K562 (cell line): Measurements from ENCODE around the gene SLC30A7. TPM values are rescaled to one million over a fixed set of nuclear protein-coding genes. Genes with fewer than 3 reads are reported as not detected.

Experiments used
- ATAC-seq: fragments of 200-7000 bp; cut with Tn5 transposase; 3 replicates; pipeline ENCODE4 v1.9.1; 2020; ENCODE audit warnings: moderate library complexity
- BruUV-seq: library from RNA; stranded (reverse); fragments of 400-500 nt; replicated peaks from 2 replicates; lab custom pipeline; 2021; lab: Mats Ljungman, UMichigan
- CTCF ChIA-PET: fragments of 300-600 bp; formaldehyde crosslinking; extraction: SDS; loops from one replicate; lab custom pipeline; 2021; ENCODE audit warnings: low intra/inter-chr PET ratio; lab: Yijun Ruan, JAX
- POLR2A ChIA-PET: fragments of 300-600, 350-650 bp; sonication (Branson Sonifier 250); formaldehyde crosslinking; extraction: SDS; loops from one replicate; lab custom pipeline; 2021; ENCODE audit warnings: antibody characterized with exemption, inconsistent platforms; lab: Yijun Ruan, JAX
- DNase-seq, 4 experiments: peaks; one replicate each; pipeline versions ENCODE4 v3.0.0 to v3.0.0-alpha.2; 2011 to 2018; ENCODE audit warnings: low spot score in 3 of 4, mixed read lengths in 3 of 4; ENCODE audit errors: extremely low read depth in 1 of 4
- FAIRE-seq: peaks from 2 replicates; lab custom pipeline; 2011; peaks lifted over from hg19 to GRCh38; lab: Jason Lieb, UNC
- H2AFZ ChIP-seq: 2 replicates; pipeline ENCODE4 v1.6.0; 2011; ENCODE audit warnings: low read depth, low read length, control low read depth, inconsistent platforms
- H3K27ac ChIP-seq: fragments of 200-600 bp; 3 replicates; pipeline ENCODE4 v1.8.0; 2011; ENCODE audit warnings: low read depth, mild to moderate bottlenecking, control low read depth, inconsistent platforms, low read length, moderate library complexity, mixed read lengths; ENCODE audit errors: extremely low read depth
- H3K27me3 ChIP-seq, 2 experiments: fragments of 300-600 bp in 1 of 2; 2 replicates in 1 of 2; 3 replicates in 1 of 2; pipeline versions ENCODE4 v1.6.0 to v1.8.0; 2011; ENCODE audit warnings: inconsistent platforms in 2 of 2, low read length in 2 of 2, mild to moderate bottlenecking in 1 of 2, mixed read lengths in 1 of 2, moderate library complexity in 1 of 2; ENCODE audit not compliant: control insufficient read depth in 2 of 2, insufficient read depth in 2 of 2
- H3K36me3 ChIP-seq: fragments of 300-600 bp; 3 replicates; pipeline ENCODE4 v1.8.0; 2011; ENCODE audit warnings: mild to moderate bottlenecking, low read length, inconsistent platforms; ENCODE audit not compliant: control insufficient read depth, insufficient read depth
- H3K4me1 ChIP-seq, 2 experiments: fragments of 200-600 bp in 1 of 2; replicated peaks in 1 of 2; 2 replicates in 1 of 2; 3 replicates in 1 of 2; pipeline versions ENCODE4 v1.5.1 to v1.8.0; 2011; ENCODE audit warnings: inconsistent platforms in 2 of 2, low read length in 2 of 2, mild to moderate bottlenecking in 1 of 2, mixed read lengths in 1 of 2, moderate library complexity in 1 of 2; ENCODE audit not compliant: control insufficient read depth in 2 of 2, insufficient read depth in 2 of 2
- H3K4me2 ChIP-seq: 2 replicates; pipeline ENCODE4 v1.6.1; 2011; ENCODE audit warnings: low read length, control low read depth, inconsistent platforms, mixed read lengths; ENCODE audit not compliant: insufficient read depth
- H3K4me3 ChIP-seq: fragments of 200-600 bp; sonication (generic), shearing (Covaris generic); 2 replicates; pipeline ENCODE4 v1.5.1; 2016; ENCODE audit warnings: control low read depth, inconsistent platforms
- H3K79me2 ChIP-seq: fragments of 200-600 bp; 3 replicates; pipeline ENCODE4 v1.8.0; 2011; ENCODE audit warnings: low read length, inconsistent platforms; ENCODE audit not compliant: control insufficient read depth, insufficient read depth
- H3K9ac ChIP-seq, 2 experiments: 2 replicates each; pipeline versions ENCODE4 v1.6.0 to v1.6.1; 2011; ENCODE audit warnings: low read depth in 2 of 2, low read length in 2 of 2, control low read depth in 1 of 2, inconsistent platforms in 1 of 2, mild to moderate bottlenecking in 1 of 2, mixed read lengths in 1 of 2; ENCODE audit not compliant: insufficient read depth in 1 of 2
- H3K9me1 ChIP-seq: one replicate; pipeline ENCODE4 v1.6.0; 2011; ENCODE audit warnings: inconsistent platforms, mild to moderate bottlenecking, low read length, moderate library complexity; ENCODE audit not compliant: control insufficient read depth, insufficient read depth
- H3K9me3 ChIP-seq: replicated peaks from 2 replicates; pipeline ENCODE4 v1.5.1; 2011; ENCODE audit warnings: low read depth, low read length, inconsistent platforms; ENCODE audit not compliant: control insufficient read depth, insufficient read depth
- H4K20me1 ChIP-seq: replicated peaks from 2 replicates; pipeline ENCODE4 v1.6.1; 2011; ENCODE audit warnings: low read length, inconsistent platforms, mixed read lengths; ENCODE audit not compliant: control insufficient read depth, insufficient read depth
- CBX8 ChIP-seq: fragments of 200-600 bp; sonication (generic); IDR thresholded peaks from 2 replicates; pipeline ENCODE4 v1.6.1; 2012; ENCODE audit warnings: borderline replicate concordance, mixed run types, low read depth, mild to moderate bottlenecking, moderate library complexity, mixed read lengths, low read length, control low read depth, inconsistent platforms; ENCODE audit not compliant: poor library complexity, severe bottlenecking; ENCODE audit errors: extremely low read depth
- CSDE1 ChIP-seq, 2 experiments: fragments of 450-650 bp; IDR thresholded peaks; 2 replicates each; pipeline ENCODE4 v1.6.1; 2016; ENCODE audit warnings: mild to moderate bottlenecking in 1 of 2
- KLF6 ChIP-seq: fragments of 250-450 bp; sonication (Bioruptor Pico); IDR thresholded peaks from 2 replicates; pipeline ENCODE4 v1.4.0; 2020; ENCODE audit warnings: mild to moderate bottlenecking, moderate library complexity, borderline replicate concordance
- NFIX ChIP-seq: fragments of 250-450 bp; sonication (Bioruptor Pico); IDR thresholded peaks from 2 replicates; pipeline ENCODE4 v1.4.0; 2020; ENCODE audit warnings: low read depth, mild to moderate bottlenecking, moderate library complexity
- NONO ChIP-seq, 2 experiments: fragments of 200-400 bp in 1 of 2; fragments of 450-650 bp in 1 of 2; formaldehyde crosslinking in 1 of 2; IDR thresholded peaks; 2 replicates each; pipeline ENCODE4 v1.6.1; 2017; ENCODE audit warnings: low read depth in 2 of 2, mild to moderate bottlenecking in 2 of 2, moderate library complexity in 2 of 2, low read length in 1 of 2
- SNIP1 ChIP-seq: fragments of 450-650 bp; IDR thresholded peaks from 2 replicates; pipeline ENCODE4 v1.7.1; 2017; ENCODE audit warnings: low read depth, mild to moderate bottlenecking
- ZBTB5 ChIP-seq: fragments of 450-650 bp; IDR thresholded peaks from 2 replicates; pipeline ENCODE4 v1.6.1; 2017; ENCODE audit warnings: antibody characterized with exemption
- ZNF395 ChIP-seq: fragments of 200-800 bp; sonication (Bioruptor generic); IDR thresholded peaks from 2 replicates; pipeline ENCODE4 v1.6.1; 2017; ENCODE audit warnings: missing genetic modification characterization, missing compliant biosample characterization
- WGBS: fragments of 100-300 bp; shearing (Covaris generic); methylation state at CpG from one replicate; pipeline ENCODE4 v1.1.6; 2016; ENCODE audit warnings: low coverage, mixed read lengths; ENCODE audit not compliant: insufficient coverage; ENCODE audit errors: missing lambda C conversion rate; 5-methylcytosine and 5-hydroxymethylcytosine counted together
- in situ Hi-C: fragments of 300-500 bp; cut with MboI; formaldehyde crosslinking; loops from 4 replicates; pipeline ENCODE4 v1.15.0; 2018; ENCODE audit warnings: inconsistent platforms, mixed read lengths
- intact Hi-C: fragments of 100-400 bp; cut with micrococcal nuclease; formaldehyde crosslinking; loops from 2 replicates; pipeline ENCODE4 v1.14.2; 2022
- polyA plus RNA-seq, 8 experiments: library from polyadenylated mRNA; depleted of rRNA in 4 of 8; stranded (reverse) in 5 of 8; unstranded in 3 of 8; fragments of >200 nt; fragmentation: Nextera tagmentation in 2 of 8; fragmentation: Illumina TruSeq in 1 of 8; extraction: Ambion mirVana in 2 of 8; extraction: Trizol in 1 of 8; gene quantifications; 2 replicates each; pipeline versions ENCODE4 v1.2.1 to v1.2.3, GENCODE V29; 2011 to 2014; ENCODE audit warnings: inconsistent platforms in 1 of 8, missing spikeins in 1 of 8
- total RNA-seq, 7 experiments: library from RNA; depleted of rRNA in 6 of 7; stranded (reverse); fragments of >200 nt in 6 of 7; fragmentation: Illumina TruSeq in 2 of 7; extraction: Trizol in 2 of 7; gene quantifications; 2 replicates each; pipeline versions ENCODE4 v1.2.1 to v1.2.3, GENCODE V29; 2011 to 2021; ENCODE audit warnings: low replicate concordance in 1 of 7
- TF ChIP-seq, protein P1 (sequence below): sonication (generic); formaldehyde crosslinking; IDR thresholded peaks from 2 replicates; pipeline ENCODE4 v1.8.1; 2023; ENCODE audit warnings: mild to moderate bottlenecking, missing genetic modification reagents

Gene SLC30A7
- total and polyA plus RNA-seq, 9 of the 15 experiments (the other 6 are each of a cell fraction or from before 2014, with no cell fraction given): 3.5 to 17.1 (median 7.2) TPM

DNA sequence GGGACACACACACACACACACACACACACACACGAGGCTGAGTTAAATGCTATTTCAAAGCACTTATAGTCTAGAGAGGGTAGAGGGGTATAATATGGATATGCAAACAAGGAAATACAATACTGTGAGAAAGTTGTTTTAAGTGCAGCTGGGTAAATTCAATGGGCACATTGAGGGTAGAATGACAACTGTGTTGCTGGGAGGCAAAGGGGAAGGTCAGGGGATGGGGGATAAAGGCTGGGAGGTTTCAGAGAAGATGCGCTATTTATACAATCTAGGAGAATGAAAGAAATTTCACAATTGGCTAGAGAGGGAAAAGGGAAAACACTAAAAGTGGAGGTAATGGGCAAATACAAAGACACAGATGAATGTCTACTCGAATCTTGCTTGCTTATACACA is 20.7 kb upstream of the SLC30A7 start:
- intact Hi-C loops: no loop called here
- H3K27me3 ChIP-seq: no peaks in the 10 kb centered on the region
- H3K79me2 ChIP-seq: no peaks in the 10 kb centered on the region
- H3K36me3 ChIP-seq: peaks cover 15% of the 10 kb centered on the region; the same call in 1 of the 3 replicates
- DNase-seq (no peak), ATAC-seq (no peak), FAIRE-seq (no peak)
- WGBS: 68% methylated on average over 3 of the region's 3 CpGs
- no peaks in the 10 kb centered on the region for H3K9me1 ChIP-seq
- ChIA-PET POLR2A (interaction anchor here (0.6 to 1.2 kb wide), 2 partner anchors 8 to 72 kb away, joined by 3 read pairs; no protein-coding TSS in a partner anchor), CTCF (no interaction called here)
- no peaks in the 10 kb centered on the region for H3K4me1 ChIP-seq
- H3K9me3 ChIP-seq: no peaks in the 10 kb centered on the region
- BruUV-seq: no TSS peak
- no peak for TF ChIP-seq KLF6 (CRISPR knock-in tag)
- no peak for TF ChIP-seq SNIP1
- H4K20me1 ChIP-seq: no peaks in the 10 kb centered on the region
- no peak overlapping the region for H2AFZ ChIP-seq
- H3K4me3 ChIP-seq: no peak overlapping the region
- no peak overlapping the region for H3K9ac ChIP-seq
- in situ Hi-C loops: no loop called here
- no peak overlapping the region for H3K4me2 ChIP-seq
- H3K27ac ChIP-seq: no peak overlapping the region

- FAIRE-seq (no peak), ATAC-seq (no peak), DNase-seq (no peak)
- ChIA-PET POLR2A (no interaction called here), CTCF (no interaction called here)
- in situ Hi-C loops (no loop called here), intact Hi-C loops (no loop called here)
- no peaks in the 10 kb centered on the region for H3K79me2 ChIP-seq
- no peak overlapping the region for H2AFZ ChIP-seq
- H3K4me2 ChIP-seq: no peak overlapping the region
- no peaks in the 10 kb centered on the region for H3K4me1 ChIP-seq
- no peaks in the 10 kb centered on the region for H3K9me1 ChIP-seq
- H3K27ac ChIP-seq: no peak overlapping the region
- H3K27me3 ChIP-seq: no peaks in the 10 kb centered on the region
- no peaks in the 10 kb centered on the region for H3K9me3 ChIP-seq
- H3K4me3 ChIP-seq: no peak overlapping the region
- no TSS peak for BruUV-seq
- H4K20me1 ChIP-seq: no peaks in the 10 kb centered on the region
- peaks cover 15% of the 10 kb centered on the region; the same call in 1 of the 3 replicates for H3K36me3 ChIP-seq
- no peak overlapping the region for H3K9ac ChIP-seq
- TF ChIP-seq CSDE1 (IDR thresholded peaks at IDR 0.05) (no peak), ZNF395 (no peak), NFIX (no peak), ZBTB5 (no peak), NONO (IDR thresholded peaks at IDR 0.05; ENCODE audit: low read depth in 2 of 2, low read length in 1 of 2) (no peak), CBX8 (no peak)
- TF ChIP-seq, protein P1, sequence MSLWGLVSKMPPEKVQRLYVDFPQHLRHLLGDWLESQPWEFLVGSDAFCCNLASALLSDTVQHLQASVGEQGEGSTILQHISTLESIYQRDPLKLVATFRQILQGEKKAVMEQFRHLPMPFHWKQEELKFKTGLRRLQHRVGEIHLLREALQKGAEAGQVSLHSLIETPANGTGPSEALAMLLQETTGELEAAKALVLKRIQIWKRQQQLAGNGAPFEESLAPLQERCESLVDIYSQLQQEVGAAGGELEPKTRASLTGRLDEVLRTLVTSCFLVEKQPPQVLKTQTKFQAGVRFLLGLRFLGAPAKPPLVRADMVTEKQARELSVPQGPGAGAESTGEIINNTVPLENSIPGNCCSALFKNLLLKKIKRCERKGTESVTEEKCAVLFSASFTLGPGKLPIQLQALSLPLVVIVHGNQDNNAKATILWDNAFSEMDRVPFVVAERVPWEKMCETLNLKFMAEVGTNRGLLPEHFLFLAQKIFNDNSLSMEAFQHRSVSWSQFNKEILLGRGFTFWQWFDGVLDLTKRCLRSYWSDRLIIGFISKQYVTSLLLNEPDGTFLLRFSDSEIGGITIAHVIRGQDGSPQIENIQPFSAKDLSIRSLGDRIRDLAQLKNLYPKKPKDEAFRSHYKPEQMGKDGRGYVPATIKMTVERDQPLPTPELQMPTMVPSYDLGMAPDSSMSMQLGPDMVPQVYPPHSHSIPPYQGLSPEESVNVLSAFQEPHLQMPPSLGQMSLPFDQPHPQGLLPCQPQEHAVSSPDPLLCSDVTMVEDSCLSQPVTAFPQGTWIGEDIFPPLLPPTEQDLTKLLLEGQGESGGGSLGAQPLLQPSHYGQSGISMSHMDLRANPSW (CRISPR knock-in tag): no peak
Measured at GRCh38 chr1:100876291-100876690, 19.6 kb upstream of the SLC30A7 start.
